Measurements from ENCODE around the gene HOXD11. TPM values are rescaled to one million over a fixed set of nuclear protein-coding genes. Genes with fewer than 3 reads are reported as not detected.

The HOXD11 gene
- total RNA-seq, 1 donor from 2014 or later, result not detected

GRCh38 chr2:176088937-176089842, 17.9 kb upstream of the HOXD11 start:
- H3K4me1 ChIP-seq, result peaks cover 19% of the 10 kb centered on the region
- no peaks in the 10 kb centered on the region for H3K36me3 ChIP-seq
- H3K4me3 ChIP-seq, result no peak overlapping the region

GRCh38 chr2:176089843-176090395, 17.2 kb upstream of the HOXD11 start:
- H3K4me3 ChIP-seq, result no peak overlapping the region
- no peak for DNase-seq
- peaks cover 19% of the 10 kb centered on the region for H3K4me1 ChIP-seq
- peaks cover 98% of the 10 kb centered on the region for H3K27me3 ChIP-seq (ENCODE audit: low read depth)
- no peaks in the 10 kb centered on the region for H3K36me3 ChIP-seq
- no peak for TF ChIP-seq CTCF (IDR thresholded peaks at IDR 0.05)
- intact Hi-C loops (cut with DNase I), result loop anchor here (10.0 kb wide), 1 partner anchor 395 kb away; no protein-coding TSS in a partner anchor
- no peak for ATAC-seq
- no peaks in the 10 kb centered on the region for H3K9me3 ChIP-seq
- no peak overlapping the region for H3K27ac ChIP-seq

More at GRCh38 chr2:176088937-176089842, 17.9 kb upstream of the HOXD11 start:
- no peak for ATAC-seq
- no peaks in the 10 kb centered on the region for H3K9me3 ChIP-seq
- H3K27me3 ChIP-seq (ENCODE audit: low read depth), result peaks cover 98% of the 10 kb centered on the region
- H3K27ac ChIP-seq, result no peak overlapping the region
- no peak for DNase-seq
- no peak for TF ChIP-seq CTCF (IDR thresholded peaks at IDR 0.05)
- intact Hi-C loops (cut with DNase I), result no loop called here

GRCh38 chr2:176090862-176091261, 16.2 kb upstream of the HOXD11 start:
- Histone ChIP-seq H3K27me3 (ENCODE audit: low read depth) (peaks cover 98% of the 10 kb centered on the region), H3K36me3 (no peaks in the 10 kb centered on the region), H3K9me3 (no peaks in the 10 kb centered on the region), H3K4me3 (no peak overlapping the region), H3K4me1 (peaks cover 19% of the 10 kb centered on the region), H3K27ac (no peak overlapping the region)
- ATAC-seq (no peak), DNase-seq (no peak)
- intact Hi-C loops (cut with DNase I), result loop anchor here (10.0 kb wide), 1 partner anchor 396 kb away; no protein-coding TSS in a partner anchor
- no peak for TF ChIP-seq CTCF (IDR thresholded peaks at IDR 0.05)

GRCh38 chr2:176091329-176092258, 15.5 kb upstream of the HOXD11 start:
- Histone ChIP-seq H3K36me3 (no peaks in the 10 kb centered on the region), H3K27me3 (ENCODE audit: low read depth) (peaks cover 98% of the 10 kb centered on the region)
- no peak for TF ChIP-seq CTCF (IDR thresholded peaks at IDR 0.05)

More at GRCh38 chr2:176091329-176092258, 15.5 kb upstream of the HOXD11 start:
- no peak overlapping the region for H3K27ac ChIP-seq
- intact Hi-C loops (cut with DNase I), result loop anchor here (10.0 kb wide), 1 partner anchor 397 kb away; no protein-coding TSS in a partner anchor
- DNase-seq (no peak), ATAC-seq (no peak)
- H3K4me1 ChIP-seq, result peaks cover 24% of the 10 kb centered on the region
- H3K9me3 ChIP-seq, result no peaks in the 10 kb centered on the region
- H3K4me3 ChIP-seq, result no peak overlapping the region

Data from lower lobe of right lung (tissue), 2 donors.